ENCODE results near the gene ZCCHC8.
"Not testable (repeated sequence)": the region's sequence is repeated elsewhere in the genome, so short reads cannot be mapped to it uniquely, and the experiment has no call there.

DNA sequence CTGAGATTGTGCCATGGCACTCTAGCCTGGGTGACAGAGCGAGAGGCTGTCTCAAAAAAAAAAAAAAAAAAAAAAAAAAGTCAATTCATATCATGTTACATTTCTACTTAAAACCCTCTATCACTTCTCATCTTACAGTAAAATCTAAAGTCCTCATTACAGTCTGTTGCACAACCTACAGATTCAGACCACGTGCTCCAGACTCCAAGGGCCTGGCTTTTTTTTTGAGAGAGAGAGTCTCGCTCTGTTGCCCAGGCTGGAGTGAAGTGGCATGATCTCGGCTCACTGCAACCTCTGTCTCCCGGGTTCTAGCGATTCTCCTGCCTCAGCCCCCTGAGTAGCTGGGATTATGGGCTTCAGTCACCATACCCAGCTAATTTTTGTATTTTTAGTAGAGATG lies 14.4 kb downstream of the ZCCHC8 start:
- TF ChIP-seq ESRRA (IDR thresholded peaks at IDR 0.05; ENCODE audit: borderline replicate concordance, low read length); POLR2AphosphoS2 (conservative IDR thresholded peaks at IDR 0.05; ENCODE audit: low read length); POLR2A (IDR thresholded peaks at IDR 0.05; ENCODE audit: low read length): not testable (repeated sequence)
- TF ChIP-seq, protein P1, sequence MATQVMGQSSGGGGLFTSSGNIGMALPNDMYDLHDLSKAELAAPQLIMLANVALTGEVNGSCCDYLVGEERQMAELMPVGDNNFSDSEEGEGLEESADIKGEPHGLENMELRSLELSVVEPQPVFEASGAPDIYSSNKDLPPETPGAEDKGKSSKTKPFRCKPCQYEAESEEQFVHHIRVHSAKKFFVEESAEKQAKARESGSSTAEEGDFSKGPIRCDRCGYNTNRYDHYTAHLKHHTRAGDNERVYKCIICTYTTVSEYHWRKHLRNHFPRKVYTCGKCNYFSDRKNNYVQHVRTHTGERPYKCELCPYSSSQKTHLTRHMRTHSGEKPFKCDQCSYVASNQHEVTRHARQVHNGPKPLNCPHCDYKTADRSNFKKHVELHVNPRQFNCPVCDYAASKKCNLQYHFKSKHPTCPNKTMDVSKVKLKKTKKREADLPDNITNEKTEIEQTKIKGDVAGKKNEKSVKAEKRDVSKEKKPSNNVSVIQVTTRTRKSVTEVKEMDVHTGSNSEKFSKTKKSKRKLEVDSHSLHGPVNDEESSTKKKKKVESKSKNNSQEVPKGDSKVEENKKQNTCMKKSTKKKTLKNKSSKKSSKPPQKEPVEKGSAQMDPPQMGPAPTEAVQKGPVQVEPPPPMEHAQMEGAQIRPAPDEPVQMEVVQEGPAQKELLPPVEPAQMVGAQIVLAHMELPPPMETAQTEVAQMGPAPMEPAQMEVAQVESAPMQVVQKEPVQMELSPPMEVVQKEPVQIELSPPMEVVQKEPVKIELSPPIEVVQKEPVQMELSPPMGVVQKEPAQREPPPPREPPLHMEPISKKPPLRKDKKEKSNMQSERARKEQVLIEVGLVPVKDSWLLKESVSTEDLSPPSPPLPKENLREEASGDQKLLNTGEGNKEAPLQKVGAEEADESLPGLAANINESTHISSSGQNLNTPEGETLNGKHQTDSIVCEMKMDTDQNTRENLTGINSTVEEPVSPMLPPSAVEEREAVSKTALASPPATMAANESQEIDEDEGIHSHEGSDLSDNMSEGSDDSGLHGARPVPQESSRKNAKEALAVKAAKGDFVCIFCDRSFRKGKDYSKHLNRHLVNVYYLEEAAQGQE (IDR thresholded peaks at IDR 0.05), result not testable (repeated sequence)
- TF ChIP-seq, protein P2, sequence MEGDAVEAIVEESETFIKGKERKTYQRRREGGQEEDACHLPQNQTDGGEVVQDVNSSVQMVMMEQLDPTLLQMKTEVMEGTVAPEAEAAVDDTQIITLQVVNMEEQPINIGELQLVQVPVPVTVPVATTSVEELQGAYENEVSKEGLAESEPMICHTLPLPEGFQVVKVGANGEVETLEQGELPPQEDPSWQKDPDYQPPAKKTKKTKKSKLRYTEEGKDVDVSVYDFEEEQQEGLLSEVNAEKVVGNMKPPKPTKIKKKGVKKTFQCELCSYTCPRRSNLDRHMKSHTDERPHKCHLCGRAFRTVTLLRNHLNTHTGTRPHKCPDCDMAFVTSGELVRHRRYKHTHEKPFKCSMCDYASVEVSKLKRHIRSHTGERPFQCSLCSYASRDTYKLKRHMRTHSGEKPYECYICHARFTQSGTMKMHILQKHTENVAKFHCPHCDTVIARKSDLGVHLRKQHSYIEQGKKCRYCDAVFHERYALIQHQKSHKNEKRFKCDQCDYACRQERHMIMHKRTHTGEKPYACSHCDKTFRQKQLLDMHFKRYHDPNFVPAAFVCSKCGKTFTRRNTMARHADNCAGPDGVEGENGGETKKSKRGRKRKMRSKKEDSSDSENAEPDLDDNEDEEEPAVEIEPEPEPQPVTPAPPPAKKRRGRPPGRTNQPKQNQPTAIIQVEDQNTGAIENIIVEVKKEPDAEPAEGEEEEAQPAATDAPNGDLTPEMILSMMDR (IDR thresholded peaks at IDR 0.05), result not testable (repeated sequence)
